HepG2 (cell line): ENCODE data around the gene CHMP5. TPM values are rescaled to one million over a fixed set of nuclear protein-coding genes. Genes with fewer than 3 reads are reported as not detected.

Experiments used
- ATAC-seq: fragments of 200-7000 bp; cut with Tn5 transposase; 3 replicates; pipeline ENCODE4 v1.9.1; 2020; ENCODE audit warnings: mild to moderate bottlenecking, moderate library complexity
- BruUV-seq: library from RNA; stranded (reverse); fragments of 400-500 nt; replicated peaks from 2 replicates; lab custom pipeline; 2021; lab: Mats Ljungman, UMichigan
- CTCF ChIA-PET: fragments of 300-600 bp; formaldehyde crosslinking; extraction: SDS; loops from one replicate; lab custom pipeline; 2021; ENCODE audit warnings: low total read pairs, inconsistent platforms, low intra/inter-chr PET ratio; lab: Yijun Ruan, JAX
- POLR2A ChIA-PET: fragments of 350-600 bp; sonication (Branson Sonifier 250); formaldehyde crosslinking; loops from one replicate; lab custom pipeline; 2020; ENCODE audit warnings: antibody characterized with exemption, inconsistent platforms; lab: Yijun Ruan, JAX
- DNase-seq: peaks from one replicate; pipeline ENCODE4 v3.0.0-alpha.2; 2015; ENCODE audit warnings: low spot score
- FAIRE-seq: peaks from 3 replicates; lab custom pipeline; 2011; peaks lifted over from hg19 to GRCh38; lab: Jason Lieb, UNC
- H2AFZ ChIP-seq: one replicate; pipeline ENCODE4 v1.6.1; 2011; ENCODE audit warnings: low read length, inconsistent platforms
- H3K27ac ChIP-seq: fragments of 300-600 bp; 3 replicates; pipeline ENCODE4 v1.8.0; 2011; ENCODE audit warnings: mixed run types, mild to moderate bottlenecking, mixed read lengths, low read length, inconsistent platforms; ENCODE audit not compliant: insufficient read depth; ENCODE audit errors: extremely low read length
- H3K27me3 ChIP-seq, 2 experiments: fragments of 200-600 bp in 1 of 2; 2 replicates in 1 of 2; 3 replicates in 1 of 2; pipeline versions ENCODE4 v1.6.0 to v1.8.0; 2011; ENCODE audit warnings: low read length in 2 of 2, mild to moderate bottlenecking in 2 of 2, moderate library complexity in 2 of 2, inconsistent platforms in 1 of 2; ENCODE audit not compliant: insufficient read depth in 2 of 2, control insufficient read depth in 1 of 2
- H3K36me3 ChIP-seq, 2 experiments: fragments of 200-600 bp in 1 of 2; replicated peaks in 1 of 2; 2 replicates in 1 of 2; 3 replicates in 1 of 2; pipeline versions ENCODE4 v1.5.1 to v1.8.0; 2011; ENCODE audit warnings: low read length in 2 of 2, inconsistent platforms in 1 of 2; ENCODE audit not compliant: insufficient read depth in 2 of 2, control insufficient read depth in 1 of 2
- H3K4me1 ChIP-seq: 2 replicates; pipeline ENCODE4 v1.5.1; 2012; ENCODE audit warnings: low read length, inconsistent platforms; ENCODE audit not compliant: insufficient read depth
- H3K4me2 ChIP-seq: 2 replicates; pipeline ENCODE4 v1.6.0; 2011; ENCODE audit warnings: low read depth, low read length, inconsistent platforms
- H3K4me3 ChIP-seq, 3 experiments: fragments of 200-600 bp in 1 of 3; sonication (generic), shearing (Covaris generic) in 1 of 3; replicated peaks in 1 of 3; 2 replicates each; pipeline ENCODE4 v1.5.1; 2011 to 2016; ENCODE audit warnings: low read length in 3 of 3, inconsistent platforms in 2 of 3, low read depth in 2 of 3, mild to moderate bottlenecking in 2 of 3, control low read depth in 1 of 3, mixed read lengths in 1 of 3; ENCODE audit not compliant: insufficient read depth in 1 of 3
- H3K79me2 ChIP-seq: one replicate; pipeline ENCODE4 v1.6.1; 2011; ENCODE audit warnings: low read length, inconsistent platforms; ENCODE audit not compliant: insufficient read depth
- H3K9ac ChIP-seq: 2 replicates; pipeline ENCODE4 v1.6.0; 2011; ENCODE audit warnings: mild to moderate bottlenecking, low read depth, low read length, inconsistent platforms; ENCODE audit not compliant: insufficient read depth
- H3K9me3 ChIP-seq: 2 replicates; pipeline ENCODE4 v1.5.1; 2012; ENCODE audit warnings: mild to moderate bottlenecking, low read length
- H4K20me1 ChIP-seq: 2 replicates; pipeline ENCODE4 v1.6.0; 2011; ENCODE audit warnings: inconsistent platforms, mild to moderate bottlenecking, low read length, moderate library complexity; ENCODE audit not compliant: insufficient read depth
- HOXA9 ChIP-seq: sonication (generic); formaldehyde crosslinking; IDR thresholded peaks from 2 replicates; pipeline ENCODE4 v1.8.1; 2022; ENCODE audit warnings: missing genetic modification reagents, mild to moderate bottlenecking, moderate library complexity, borderline replicate concordance
- KLF6 ChIP-seq: IDR thresholded peaks from 2 replicates; pipeline ENCODE4 v1.8.0; 2016; ENCODE audit warnings: missing biosample characterization, missing genetic modification reagents
- ZMAT3 ChIP-seq: sonication (generic); formaldehyde crosslinking; conservative IDR thresholded peaks from 2 replicates; pipeline ENCODE4 v1.7.0; 2021; ENCODE audit warnings: missing genetic modification reagents
- WGBS: methylation state at CpG from one replicate; pipeline ENCODE4 v1.1.6; 2017; ENCODE audit warnings: low lambda C conversion rate; 5-methylcytosine and 5-hydroxymethylcytosine counted together
- in situ Hi-C: cut with HindIII; loops from 2 replicates; pipeline ENCODE4 v1.10.0; 2017; ENCODE audit warnings: low pct_unique_long_range_greater_than_20kb; ENCODE audit not compliant: extremely low pct_ligation_motif_present
- intact Hi-C: fragments of 100-400 bp; cut with micrococcal nuclease; formaldehyde crosslinking; loops from one replicate; pipeline ENCODE4 v1.10.0; 2022; ENCODE audit not compliant: unreplicated experiment
- polyA plus RNA-seq, 8 experiments: library from polyadenylated mRNA; depleted of rRNA in 3 of 8; stranded (reverse) in 7 of 8; unstranded in 1 of 8; fragments of >200 nt; fragmentation: Illumina TruSeq in 4 of 8; extraction: Trizol in 4 of 8; gene quantifications; 2 replicates each; pipeline versions ENCODE4 v1.2.1 to v1.2.3, GENCODE V29; 2011 to 2016; ENCODE audit warnings: low read depth in 4 of 8, missing spikeins in 1 of 8, mixed read lengths in 1 of 8; ENCODE audit not compliant: insufficient read depth in 1 of 8
- total RNA-seq, 5 experiments: library from RNA; depleted of rRNA; stranded (reverse); fragments of >200 nt; fragmentation: Illumina TruSeq; extraction: Trizol; gene quantifications; 2 replicates each; pipeline ENCODE4 v1.2.3, GENCODE V29; 2016; ENCODE audit warnings: low read depth in 1 of 5

Gene CHMP5
- total and polyA plus RNA-seq, 2 of the 13 experiments (the other 11 are each of a cell fraction or from before 2014, with no cell fraction given): 46.0 to 57.3 TPM

- ChIA-PET CTCF (no interaction called here), POLR2A (no interaction called here)
- H3K79me2 ChIP-seq: no peaks in the 10 kb centered on the region
- no peak overlapping the region for H3K4me2 ChIP-seq
- ATAC-seq: no peak
- H3K4me3 ChIP-seq: no peak overlapping the region
- intact Hi-C loops: no loop called here
- WGBS: 75% methylated on average over 6 of the region's 9 CpGs
- in situ Hi-C loops: no loop called here
- no peak overlapping the region for H3K9ac ChIP-seq
- no peak overlapping the region for H3K27ac ChIP-seq
- H2AFZ ChIP-seq: no peak overlapping the region
- no peaks in the 10 kb centered on the region for H3K9me3 ChIP-seq
- no peaks in the 10 kb centered on the region for H4K20me1 ChIP-seq
- FAIRE-seq: no peak
- BruUV-seq: no TSS peak
- TF ChIP-seq KLF6 (no peak), HOXA9 (no peak)
- H3K27me3 ChIP-seq: no peaks in the 10 kb centered on the region
- DNase-seq: no peak
- H3K4me1 ChIP-seq: peaks cover 20% of the 10 kb centered on the region
- H3K36me3 ChIP-seq: peaks cover 2 to 5% of the 10 kb centered on the region in 2 experiments; a peak in 1 of 5 replicates
Observed at GRCh38 chr9:33246269-33246860, 18.5 kb upstream of the CHMP5 start.

- intact Hi-C loops: no loop called here
- H3K9ac ChIP-seq: no peak overlapping the region
- DNase-seq: no peak
- WGBS: 95% methylated on average over 3 of the region's 3 CpGs
- ATAC-seq: no peak
- H3K4me2 ChIP-seq: no peak overlapping the region
- H3K27me3 ChIP-seq: no peaks in the 10 kb centered on the region
- H3K4me3 ChIP-seq: no peak overlapping the region
- H3K27ac ChIP-seq: no peak overlapping the region
- BruUV-seq: no TSS peak
- H2AFZ ChIP-seq: no peak overlapping the region
- TF ChIP-seq ZMAT3 (CRISPR knock-in tag): no peak
- TF ChIP-seq, all 625 proteins: peak for 0
- Histone ChIP-seq H3K4me1 (peaks cover 9% of the 10 kb centered on the region), H4K20me1 (no peaks in the 10 kb centered on the region), H3K79me2 (no peaks in the 10 kb centered on the region), H3K9me3 (no peaks in the 10 kb centered on the region), H3K36me3 (peaks cover 5 to 17% of the 10 kb centered on the region in 2 experiments; a peak in 3 of 5 replicates)
- ChIA-PET POLR2A (no interaction called here), CTCF (no interaction called here)
- no peak for FAIRE-seq
- in situ Hi-C loops: no loop called here
Observed at GRCh38 chr9:33248606-33249005, 16.2 kb upstream of the CHMP5 start.
